ENCODE results near the gene RAP1A. TPM values are rescaled to one million over a fixed set of nuclear protein-coding genes. Genes with fewer than 3 reads are reported as not detected.

Gene RAP1A
- total RNA-seq, result 100 to 1,000 TPM in 1 of 2 donors, 10 to 100 TPM in 1; 84.2 to 103 TPM
- long read RNA-seq, full-length matches to known transcripts, result 9 of 13 reads
- long read RNA-seq, partial matches to known transcripts, result 0 of 13 reads
- long read RNA-seq, other reads (novel, unspliced or antisense), result 4 of 13 reads

DNA sequence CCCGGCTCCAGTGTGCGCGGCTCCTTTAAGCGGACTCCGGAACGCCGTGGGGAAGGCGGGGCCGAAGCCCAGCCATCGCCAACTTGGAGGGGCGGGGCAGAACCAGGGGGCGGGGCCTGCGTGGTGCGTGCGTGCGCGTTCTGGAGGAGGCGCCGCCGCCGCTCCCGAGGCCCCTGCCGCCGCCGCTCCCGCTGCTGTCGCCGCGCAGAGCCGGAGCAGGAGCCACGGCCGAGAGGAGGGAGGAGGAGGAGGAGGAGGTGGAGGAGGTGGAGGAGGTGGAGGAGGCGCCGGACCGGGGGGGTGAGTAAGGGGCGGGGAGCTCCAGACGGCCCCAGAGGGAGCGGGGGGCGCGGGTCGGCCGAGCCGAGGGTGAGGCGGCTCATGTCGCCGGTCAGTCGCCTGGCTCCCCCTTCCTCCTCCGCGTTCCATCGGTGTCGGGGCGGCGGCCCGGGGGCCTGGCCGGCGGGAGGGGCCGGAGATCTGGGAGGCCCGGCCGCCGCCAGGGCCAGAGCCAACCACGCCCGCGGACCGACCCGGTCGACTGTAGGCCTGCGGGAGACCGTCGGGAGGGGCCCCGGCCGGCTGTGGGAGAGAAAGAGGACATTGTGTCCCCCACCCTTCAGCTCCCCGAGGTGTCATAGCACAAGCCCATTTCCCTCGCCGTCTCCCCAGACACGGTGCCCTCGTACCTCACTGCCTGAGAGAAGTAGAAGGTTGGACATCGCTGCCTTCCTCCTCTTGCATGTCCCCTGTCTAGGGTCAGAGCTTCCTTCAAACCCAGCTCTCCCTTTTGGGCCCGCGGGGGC lies at the start of gene RAP1A:
Gene RAP1A (plus strand): TSS at position 155 of the 806 bp plus-strand sequence. CDS start 71,572 bp downstream, outside the sequence.
- peak; percentile 96 for DNase-seq
- ATAC-seq, result peak; percentile 98
- intact Hi-C loops (cut with DNase I), result loop anchor here in 1 of 2 donors (1.0 to 10.0 kb wide), 2 partner anchors 27 to 105 kb away; no protein-coding TSS in a partner anchor

GRCh38 chr1:111569913-111570312 lies 49.7 kb upstream of the RAP1A start:
- ATAC-seq (no peak), DNase-seq (no peak)
- intact Hi-C loops (cut with DNase I), result no loop called here

DNA sequence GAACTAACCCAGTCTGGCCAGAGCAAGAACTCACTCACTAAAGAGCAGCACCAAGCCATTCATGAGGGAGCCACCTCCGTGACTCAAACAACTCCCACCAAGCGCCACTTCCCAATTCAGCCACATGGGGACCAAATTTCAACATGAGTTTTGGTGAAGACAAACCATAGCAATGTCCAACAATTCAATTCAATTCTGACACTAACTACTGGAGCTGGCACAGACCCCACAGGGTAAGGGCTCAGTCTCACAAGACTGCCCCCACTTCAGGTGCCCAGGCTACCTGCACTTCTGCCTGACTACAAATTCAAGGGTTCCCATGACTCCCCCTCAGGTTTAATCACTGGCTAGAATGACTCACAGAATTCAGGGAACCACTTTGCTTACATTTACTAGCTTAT lies 48.8 kb upstream of the RAP1A start:
- peak in 1 of 2 donors; percentile 35 for ATAC-seq

DNA sequence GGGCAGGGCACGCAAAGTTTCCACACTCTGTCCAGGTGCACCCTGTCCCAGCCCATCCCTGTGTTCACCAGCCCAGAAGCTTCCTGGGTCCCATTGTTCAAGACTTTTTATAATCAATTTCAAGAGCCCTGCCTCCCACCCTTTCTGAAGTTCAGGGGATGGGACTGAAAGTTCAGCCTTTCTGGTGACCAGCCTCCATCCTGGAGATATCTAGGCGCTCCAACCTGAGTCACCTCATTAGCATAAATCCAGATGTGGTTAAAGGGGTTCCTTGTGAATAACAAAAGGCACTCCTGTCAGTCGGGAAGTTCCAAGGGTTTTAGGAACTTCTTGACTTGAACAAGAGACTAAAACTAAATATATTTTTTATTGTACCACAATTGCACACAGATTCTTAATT lies 48.4 kb upstream of the RAP1A start:
- ATAC-seq (peak in 1 of 2 donors; percentile 11), DNase-seq (no peak)
- intact Hi-C loops (cut with DNase I), result no loop called here

More for the DNA sequence above, 48.8 kb upstream of the RAP1A start:
- intact Hi-C loops (cut with DNase I), result no loop called here
- no peak for DNase-seq

DNA sequence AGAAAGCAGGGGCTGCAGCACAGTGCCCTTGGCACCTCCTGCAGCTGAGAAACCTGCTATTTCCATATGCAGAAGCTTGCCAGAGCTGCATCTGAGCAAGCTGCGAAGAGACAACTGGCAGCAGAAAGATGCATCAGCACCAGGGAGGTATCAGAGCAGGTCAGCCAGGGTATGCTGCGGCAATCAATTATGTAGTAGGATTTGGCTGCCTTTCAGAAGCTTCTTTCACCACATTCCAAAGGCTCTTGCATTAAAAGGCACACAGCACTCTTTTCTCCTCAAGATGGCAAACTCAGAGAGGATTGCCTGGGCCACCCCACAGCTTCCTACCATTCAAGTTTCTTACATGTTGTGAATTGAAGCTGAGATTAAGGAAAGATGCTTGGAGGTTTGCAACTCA lies 47.6 kb upstream of the RAP1A start:
- ATAC-seq, result peak in 1 of 2 donors; percentile 81
- no peak for DNase-seq
- intact Hi-C loops (cut with DNase I), result no loop called here

DNA sequence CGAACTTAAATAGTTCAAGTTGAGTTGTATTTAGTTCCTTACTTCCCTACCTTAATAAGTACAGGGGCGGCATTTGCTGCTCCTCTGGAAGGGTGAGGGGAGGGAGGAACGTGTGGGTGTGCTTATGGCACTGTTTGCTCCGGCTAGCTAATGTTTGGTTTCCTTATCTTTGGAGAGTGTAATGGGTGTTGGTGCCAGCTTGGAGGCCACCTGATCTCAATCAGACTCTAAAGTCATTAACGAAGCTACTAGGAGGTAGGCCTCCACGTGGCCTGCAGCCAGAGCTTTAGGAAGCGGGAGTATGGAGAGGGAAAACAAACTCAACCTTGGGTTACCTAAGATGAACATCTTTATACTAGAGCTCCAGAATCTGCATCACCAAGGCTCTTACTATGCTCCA lies 43.0 kb upstream of the RAP1A start:
- ATAC-seq (no peak), DNase-seq (no peak)
- intact Hi-C loops (cut with DNase I), result no loop called here

- intact Hi-C loops (cut with DNase I), result no loop called here
- ATAC-seq, result no peak
- no peak for DNase-seq
Measured at GRCh38 chr1:111577814-111578213, 41.8 kb upstream of the RAP1A start.

GRCh38 chr1:111581166-111581565 lies 38.4 kb upstream of the RAP1A start:
- ATAC-seq (no peak), DNase-seq (no peak)
- intact Hi-C loops (cut with DNase I), result no loop called here

DNA sequence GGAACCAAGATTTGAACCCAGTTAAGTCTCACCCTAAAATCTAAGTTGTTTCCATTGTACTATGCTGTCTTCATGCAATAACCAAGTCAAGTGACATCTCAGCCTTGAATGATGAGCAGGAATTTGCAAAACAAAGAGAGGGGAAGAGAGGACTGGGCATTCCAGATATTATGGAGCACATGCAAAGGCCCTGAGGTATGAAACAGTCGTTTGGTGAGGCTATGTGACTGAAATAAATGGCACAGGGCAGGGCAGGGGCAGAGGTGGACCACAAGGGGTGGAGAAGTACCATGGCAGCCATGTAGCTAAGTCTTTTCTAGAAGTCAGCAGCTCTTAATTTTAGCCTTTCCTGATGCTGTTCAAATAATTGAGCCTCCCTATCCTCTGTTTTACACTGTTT lies 37.6 kb upstream of the RAP1A start:
- ATAC-seq (no peak), DNase-seq (no peak)
- intact Hi-C loops (cut with DNase I), result no loop called here

DNA sequence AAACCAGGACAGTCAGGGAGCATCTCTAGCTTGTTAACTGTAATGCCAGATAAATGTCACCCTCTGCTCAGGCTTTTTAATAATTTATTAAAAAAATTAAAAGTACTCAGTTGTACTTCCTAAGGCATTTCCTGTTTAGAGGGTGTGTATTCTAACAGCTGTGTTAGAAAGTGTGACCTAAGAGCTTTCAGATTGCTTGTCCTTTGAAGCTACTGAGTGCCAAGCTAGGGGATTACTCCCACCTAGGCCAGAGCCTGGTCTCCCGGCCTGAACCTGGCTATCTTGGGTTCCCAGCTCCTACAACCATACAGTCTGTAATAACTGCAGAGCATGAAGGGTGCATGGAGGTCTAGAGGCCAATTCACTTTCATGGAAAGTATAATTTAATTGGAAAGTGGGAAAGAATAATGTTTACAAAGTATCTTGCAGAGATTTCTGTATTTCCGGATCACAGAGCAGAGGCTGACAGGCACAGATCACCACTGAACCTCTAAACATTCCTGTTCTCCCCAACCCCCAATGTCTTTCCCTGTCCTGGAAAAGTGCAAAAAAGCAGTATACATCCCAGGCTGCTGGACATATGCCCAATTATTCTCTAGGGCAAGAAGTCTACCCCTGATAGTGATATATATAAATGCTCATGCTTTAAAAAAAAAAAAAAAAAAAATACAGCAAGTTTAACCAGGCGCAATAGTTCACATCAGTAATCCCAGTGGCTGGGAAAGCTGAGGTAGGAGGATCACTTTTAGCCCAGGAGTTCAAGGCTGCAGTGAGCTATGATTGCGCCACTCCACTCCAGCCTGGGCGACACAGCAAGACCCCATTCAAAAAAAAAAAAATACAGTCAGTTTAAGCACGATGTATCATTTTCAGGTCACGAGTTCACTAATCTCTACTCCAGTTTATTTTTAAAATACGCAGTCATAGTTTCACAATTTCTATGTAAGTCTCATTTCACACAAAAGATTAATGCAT lies 36.7 kb upstream of the RAP1A start:
- intact Hi-C loops (cut with DNase I), result no loop called here
- DNase-seq (no peak), ATAC-seq (peak in 1 of 2 donors; percentile 31)

DNA sequence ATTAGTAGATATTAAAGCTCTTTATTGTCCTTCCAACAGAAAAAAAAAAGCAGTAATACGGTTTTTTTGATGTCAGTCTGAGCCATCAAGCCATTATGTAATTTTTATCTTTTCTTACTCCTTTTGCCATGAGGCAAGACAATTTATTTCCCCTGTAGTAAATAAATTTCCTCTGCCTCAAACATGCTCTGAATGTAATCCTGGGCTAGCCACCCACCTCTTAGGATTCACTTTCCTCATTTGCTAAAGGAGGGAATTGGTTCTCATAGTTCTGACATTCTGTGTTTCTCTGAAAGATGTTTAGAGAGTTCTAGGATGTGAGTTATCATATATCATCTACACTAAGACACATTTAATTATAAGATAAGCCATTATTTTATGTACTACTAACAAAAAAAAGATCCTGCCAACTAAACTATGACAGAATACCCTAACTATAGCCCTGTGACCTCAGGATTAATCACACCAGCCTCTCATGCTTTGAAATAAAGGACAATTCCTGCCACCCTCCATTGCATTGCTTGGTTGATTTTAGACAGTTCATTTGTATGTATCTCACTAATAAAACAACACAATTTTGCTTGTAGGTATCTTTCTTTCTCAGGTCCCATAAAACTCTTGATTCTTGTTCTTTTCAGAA lies 34.0 kb upstream of the RAP1A start:
- ATAC-seq (no peak), DNase-seq (no peak)
- intact Hi-C loops (cut with DNase I), result no loop called here

- intact Hi-C loops (cut with DNase I), result no loop called here
- ATAC-seq (no peak), DNase-seq (no peak)
Measured at GRCh38 chr1:111586112-111586511, 33.5 kb upstream of the RAP1A start.

DNA sequence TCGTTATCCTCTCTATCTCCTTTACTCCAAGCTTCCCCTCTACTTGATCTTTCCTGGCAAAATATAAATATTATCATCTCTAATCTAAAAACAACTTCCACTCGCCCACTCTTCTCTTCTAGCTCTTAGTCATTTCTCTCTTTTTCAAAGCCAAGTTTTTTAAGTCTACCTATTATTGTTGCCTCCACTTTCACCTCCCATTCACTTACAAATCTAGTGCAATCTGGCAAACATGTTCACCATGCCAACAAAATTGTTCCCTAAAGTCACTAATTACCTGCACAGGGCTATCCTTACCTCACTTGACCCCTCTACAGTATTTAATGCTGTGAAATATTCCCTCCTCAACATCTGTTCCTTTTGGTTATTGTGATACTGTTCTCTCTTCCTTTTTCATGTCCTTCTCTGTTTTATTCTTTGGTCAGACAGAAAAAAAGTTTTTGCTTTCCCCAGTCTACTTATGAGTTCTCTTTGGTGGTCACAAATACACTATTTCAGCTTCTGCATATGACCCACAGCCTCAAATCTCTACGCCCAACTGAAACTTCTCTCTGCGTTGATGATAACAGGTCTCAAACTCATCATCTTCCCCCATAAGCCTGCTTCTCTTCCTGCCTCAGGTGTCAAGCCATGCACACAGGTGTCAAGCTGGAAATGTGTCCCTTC lies 31.9 kb upstream of the RAP1A start:
- intact Hi-C loops (cut with DNase I), result no loop called here
- DNase-seq, result no peak
- ATAC-seq, result no peak

DNA sequence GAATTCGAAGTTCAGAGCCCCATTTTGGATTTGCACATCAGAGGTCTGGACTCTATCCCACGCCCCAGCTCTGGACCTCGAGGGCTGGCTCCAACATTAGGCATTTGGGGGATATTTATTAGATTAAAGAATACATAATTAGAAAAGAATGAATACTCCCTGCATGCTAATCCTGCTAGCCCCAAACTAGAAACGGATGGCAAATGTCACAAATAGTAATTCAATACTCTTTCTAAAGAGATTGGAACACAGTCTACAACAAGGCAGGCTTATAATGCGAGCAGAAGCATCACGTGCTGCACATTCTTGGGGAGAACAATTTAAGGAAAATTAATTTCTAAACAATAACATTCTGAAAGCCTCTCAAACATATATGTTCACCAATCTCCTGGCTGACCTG lies 27.7 kb upstream of the RAP1A start:
- intact Hi-C loops (cut with DNase I), result loop anchor here in 1 of 2 donors (5.0 kb wide), 1 partner anchor 80 kb away; no protein-coding TSS in a partner anchor
- ATAC-seq (no peak), DNase-seq (no peak)

GRCh38 chr1:111592389-111593361 lies 26.9 kb upstream of the RAP1A start:
- peak; percentile 92 to 97 for ATAC-seq
- peak; percentile 90 for DNase-seq
- intact Hi-C loops (cut with DNase I), result loop anchor here in 1 of 2 donors (1.0 to 5.0 kb wide), 2 partner anchors 27 to 80 kb away; partner anchors contain the start of gene RAP1A

DNA sequence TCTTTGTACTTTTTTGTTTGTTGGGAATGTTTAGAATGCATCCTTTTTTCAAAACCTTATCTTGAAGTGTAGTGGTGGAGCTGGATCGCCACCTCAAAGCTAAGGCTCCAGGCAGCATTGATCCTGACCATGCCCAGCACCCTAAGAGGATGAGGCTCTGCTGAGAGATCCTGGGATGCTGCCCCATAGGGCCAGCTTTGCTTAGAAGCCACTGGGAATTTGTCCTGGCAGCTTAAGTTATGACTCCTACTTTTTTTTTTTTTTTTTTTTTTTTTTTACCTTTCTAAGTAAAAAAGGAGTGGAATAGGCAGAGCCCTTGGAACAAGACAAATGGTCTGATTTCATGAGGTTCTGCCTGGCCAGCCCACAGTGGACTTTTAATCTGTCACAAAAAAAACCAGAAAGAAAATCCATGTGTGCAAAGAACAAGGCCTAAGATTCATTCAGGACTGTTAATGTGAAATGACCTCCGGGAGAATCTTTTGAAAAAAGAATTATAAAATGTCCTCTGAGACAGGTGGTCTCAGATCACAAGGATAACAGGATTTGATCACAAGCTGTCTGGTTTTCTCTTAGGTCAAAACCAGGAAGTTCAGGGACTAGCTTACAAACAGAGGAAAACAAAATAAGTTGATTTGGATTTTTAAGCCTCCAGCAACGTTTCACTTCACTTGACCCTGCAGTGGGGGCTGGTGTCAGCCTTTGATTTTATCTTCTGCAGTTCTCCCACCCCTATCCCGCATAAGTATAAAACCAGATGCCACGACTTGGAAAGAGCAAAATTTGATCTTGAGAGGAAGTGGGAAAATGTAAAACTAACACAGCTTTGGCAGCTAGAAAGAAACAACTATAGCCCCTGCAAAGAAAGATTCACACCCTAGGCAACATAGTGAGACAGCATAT lies 25.9 kb upstream of the RAP1A start:
- intact Hi-C loops (cut with DNase I), result loop anchor here in 1 of 2 donors (1.0 to 5.0 kb wide), 2 partner anchors 26 to 81 kb away; partner anchors contain the start of gene RAP1A
- DNase-seq (no peak), ATAC-seq (peak in 1 of 2 donors; percentile 6)

Measured in left cardiac atrium (tissue), 4 donors.